Islet of Langerhans (tissue), 1 donor: ENCODE results near the gene LRPAP1.
"Not testable (repeated sequence)": the region's sequence is repeated elsewhere in the genome, so short reads cannot be mapped to it uniquely, and the experiment has no call there.

Experiments used
- FAIRE-seq: peaks from one replicate; lab custom pipeline; 2011; peaks lifted over from hg19 to GRCh38; lab: Jason Lieb, UNC

LRPAP1 gene

DNA sequence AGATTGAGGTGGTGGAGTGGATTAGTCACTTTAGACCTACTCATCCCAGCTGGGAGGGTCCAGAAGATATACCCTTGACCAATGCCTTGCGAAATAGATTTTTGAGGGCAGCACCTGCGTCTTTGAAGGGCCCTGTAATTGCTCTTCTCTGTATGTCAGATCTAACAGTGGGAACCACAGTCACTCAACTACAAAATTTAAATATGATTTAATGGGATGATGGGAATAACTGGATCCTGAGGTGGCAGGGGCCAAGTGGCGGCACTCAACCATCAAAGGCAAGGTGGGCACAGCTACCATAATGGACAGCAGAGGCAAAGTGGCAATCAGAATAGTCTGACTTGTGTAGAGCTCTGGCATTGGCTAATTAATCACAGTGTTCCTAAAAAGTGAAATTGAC is 76.6 kb downstream of the LRPAP1 start:
- FAIRE-seq = not testable (repeated sequence)
